ENCODE results near the gene NXNL1. TPM values are rescaled to one million over a fixed set of nuclear protein-coding genes. Genes with fewer than 3 reads are reported as not detected.
A peak's percentile ranks its signal among the peaks of the same experiment; 100 is the strongest.

The NXNL1 gene
- total RNA-seq, 1 experiment from 2014 or later = not detected

- peak; percentile 73 for ATAC-seq
- CTCF ChIA-PET = interaction anchor here (1.9 kb wide), 1 partner anchor 27 kb away, joined by 5 read pairs; no protein-coding TSS in a partner anchor
Observed at GRCh38 chr19:17469481-17470067, 8.8 kb upstream of the NXNL1 start.

GRCh38 chr19:17469092-17469480 lies 8.4 kb upstream of the NXNL1 start:
- H3K4me1 ChIP-seq (ENCODE audit: control insufficient read depth in 1 of 2, insufficient read depth in 2 of 2, low read length in 2 of 2) = peaks cover 32 to 62% of the 10 kb centered on the region in 2 experiments
- CTCF ChIA-PET = interaction anchor here (1.9 kb wide), 1 partner anchor 27 kb away, joined by 5 read pairs; no protein-coding TSS in a partner anchor
- peaks cover 4% of the 10 kb centered on the region; the same call in 1 of the 2 replicates for H3K79me2 ChIP-seq (ENCODE audit: insufficient read depth, low read length)
- peak overlapping the region; percentile 69 for H3K27ac ChIP-seq (ENCODE audit: low read depth, low read length)
- H4K20me1 ChIP-seq (ENCODE audit: insufficient read depth) = no peaks in the 10 kb centered on the region
- intact Hi-C loops (cut with micrococcal nuclease) = no loop called here
- peak overlapping the region; percentile 82 for H3K9ac ChIP-seq (ENCODE audit: low read length)
- no peak overlapping the region for H2AFZ ChIP-seq (ENCODE audit: low read depth, low read length, poor library complexity, severe bottlenecking)
- H3K4me3 ChIP-seq (replicated peaks in 1 of 2; ENCODE audit: low read depth in 1 of 2, low read length in 2 of 2) = peak overlapping the region; percentile 38 to 78
- H3K4me2 ChIP-seq (ENCODE audit: low read length) = peak overlapping the region; percentile 98
- TF ChIP-seq POLR2AphosphoS5 (IDR thresholded peaks at IDR 0.05; ENCODE audit: low read depth, low read length) (no peak), EZH2phosphoT487 (IDR thresholded peaks at IDR 0.05; ENCODE audit: borderline replicate concordance) (no peak), EGR1 (IDR thresholded peaks at IDR 0.05; ENCODE audit: low read depth) (no peak), SIN3A (IDR thresholded peaks at IDR 0.05; ENCODE audit: low read depth) (no peak), YY1 (IDR thresholded peaks at IDR 0.05; ENCODE audit: extremely low read depth, insufficient replicate concordance, low read depth, low read length) (no peak), ZNF274 (IDR thresholded peaks at IDR 0.05; ENCODE audit: low read depth, low read length) (no peak), JUND (IDR thresholded peaks at IDR 0.05) (no peak), EZH2 (IDR thresholded peaks at IDR 0.05) (no peak)
- ATAC-seq (no peak), DNase-seq (ENCODE audit: low read depth, low spot score) (no peak)
- no peaks in the 10 kb centered on the region for H3K36me3 ChIP-seq (ENCODE audit: control insufficient read depth in 1 of 2, insufficient read depth in 2 of 2, low read length in 2 of 2)
- BruUV-seq (replicated peaks) = no TSS peak
- H3K9me2 ChIP-seq (ENCODE audit: insufficient read depth) = no peaks in the 10 kb centered on the region
- RAD21 ChIA-PET (ENCODE audit: low non-redundant PET in 1 of 2, low total read pairs in 2 of 2, uncharacterized antibody in 2 of 2, unreplicated experiment in 2 of 2) = no interaction called here
- no peaks in the 10 kb centered on the region for H3K9me3 ChIP-seq (ENCODE audit: control insufficient read depth in 1 of 2, insufficient read depth in 1 of 2, low read depth in 1 of 2, low read length in 2 of 2)
- POLR2A ChIA-PET = no interaction called here
- H3K27me3 ChIP-seq (ENCODE audit: insufficient read depth, low read length) = no peaks in the 10 kb centered on the region

More at GRCh38 chr19:17469481-17470067, 8.8 kb upstream of the NXNL1 start:
- intact Hi-C loops (cut with micrococcal nuclease) = no loop called here
- Histone ChIP-seq H4K20me1 (ENCODE audit: insufficient read depth) (no peaks in the 10 kb centered on the region), H3K4me3 (replicated peaks in 1 of 2; ENCODE audit: low read depth in 1 of 2, low read length in 2 of 2) (peak overlapping the region; percentile 66 to 78), H3K36me3 (ENCODE audit: control insufficient read depth in 1 of 2, insufficient read depth in 2 of 2, low read length in 2 of 2) (no peaks in the 10 kb centered on the region), H2AFZ (ENCODE audit: low read depth, low read length, poor library complexity, severe bottlenecking) (peak overlapping the region; percentile 92), H3K9me3 (ENCODE audit: control insufficient read depth in 1 of 2, insufficient read depth in 1 of 2, low read depth in 1 of 2, low read length in 2 of 2) (no peaks in the 10 kb centered on the region), H3K4me1 (ENCODE audit: control insufficient read depth in 1 of 2, insufficient read depth in 2 of 2, low read length in 2 of 2) (peaks cover 37 to 67% of the 10 kb centered on the region in 2 experiments), H3K4me2 (ENCODE audit: low read length) (peak overlapping the region; percentile 98), H3K79me2 (ENCODE audit: insufficient read depth, low read length) (peaks cover 9% of the 10 kb centered on the region; the same call in 1 of the 2 replicates), H3K9me2 (ENCODE audit: insufficient read depth) (no peaks in the 10 kb centered on the region), H3K9ac (ENCODE audit: low read length) (peak overlapping the region; percentile 82), H3K27me3 (ENCODE audit: insufficient read depth, low read length) (no peaks in the 10 kb centered on the region), H3K27ac (ENCODE audit: low read depth, low read length) (peak overlapping the region; percentile 83)
- TF ChIP-seq MAX (IDR thresholded peaks at IDR 0.05) = peak; percentile 77
- no peak for TF ChIP-seq CEBPB (IDR thresholded peaks at IDR 0.05; ENCODE audit: low read depth)
- no peak for TF ChIP-seq SP1 (IDR thresholded peaks at IDR 0.05; ENCODE audit: low read depth)
- ChIA-PET RAD21 (ENCODE audit: low non-redundant PET in 1 of 2, low total read pairs in 2 of 2, uncharacterized antibody in 2 of 2, unreplicated experiment in 2 of 2) (no interaction called here), POLR2A (no interaction called here)
- no TSS peak for BruUV-seq (replicated peaks)
- DNase-seq (ENCODE audit: low read depth, low spot score) = peak; percentile 96
